Measurements from ENCODE around the gene AGBL4. TPM values are rescaled to one million over a fixed set of nuclear protein-coding genes. Genes with fewer than 3 reads are reported as not detected.

AGBL4 gene
- total and polyA plus RNA-seq, 2 of the 4 experiments (the other 2 are of a cell fraction) = not detected

GRCh38 chr1:49606082-49606481, 417.7 kb downstream of the AGBL4 start:
- WGBS, 2 experiments (ENCODE audit: extremely low coverage in 2 of 2, insufficient read length in 1 of 2) = no CpG with 5 or more reads among the region's 5 CpGs
- Histone ChIP-seq H3K4me2 (ENCODE audit: low read depth, low read length) (no peak overlapping the region), H2BK5ac (ENCODE audit: low read depth, low read length, poor library complexity, severe bottlenecking) (no peak overlapping the region), H3K18ac (ENCODE audit: low read depth, low read length) (no peak overlapping the region), H2AK5ac (ENCODE audit: low read depth, low read length) (no peak overlapping the region), H3K9me3 (ENCODE audit: control insufficient read depth, insufficient read depth, low read length) (peaks cover 3% of the 10 kb centered on the region; the same call in 1 of the 2 replicates), H3K36me3 (ENCODE audit: control insufficient read depth, insufficient read depth, low read length) (no peaks in the 10 kb centered on the region), H4K20me1 (ENCODE audit: insufficient read depth, low read length) (no peaks in the 10 kb centered on the region), H3K4me3 (ENCODE audit: insufficient read depth, low read depth, low read length) (no peak overlapping the region), H3K79me1 (ENCODE audit: low read depth in 1 of 2, low read length in 2 of 2) (no peaks in the 10 kb centered on the region), H4K91ac (ENCODE audit: insufficient read depth, low read depth, low read length) (no peak overlapping the region), H3K9ac (ENCODE audit: low read depth, low read length) (no peak overlapping the region), H4K8ac (ENCODE audit: low read depth in 2 of 2, low read length in 2 of 2) (no peak overlapping the region), H2AK9ac (replicated peaks; ENCODE audit: low read depth, low read length, poor library complexity) (no peak overlapping the region), H3K4ac (ENCODE audit: low read depth, low read length) (no peak overlapping the region), H2BK20ac (ENCODE audit: low read depth, low read length) (no peak overlapping the region), H3K14ac (replicated peaks; ENCODE audit: low read depth, low read length) (no peak overlapping the region), H3K27me3 (ENCODE audit: control insufficient read depth, insufficient read depth, low read length) (no peaks in the 10 kb centered on the region), H3K23ac (ENCODE audit: low read depth, low read length) (no peak overlapping the region), H2BK120ac (ENCODE audit: low read depth, low read length) (no peak overlapping the region), H3K27ac (ENCODE audit: insufficient read depth, low read length) (no peak overlapping the region), H2BK15ac (ENCODE audit: low read depth, low read length) (no peak overlapping the region), H2AFZ (replicated peaks; ENCODE audit: low read length, poor library complexity) (no peak overlapping the region), H4K5ac (ENCODE audit: low read depth, low read length) (no peak overlapping the region), H3K4me1 (ENCODE audit: control insufficient read depth, insufficient read depth, low read length) (no peaks in the 10 kb centered on the region), H3K9me1 (ENCODE audit: insufficient read depth, low read length) (no peaks in the 10 kb centered on the region), H3K56ac (ENCODE audit: extremely low read depth, insufficient read depth, low read length) (no peak overlapping the region)
- ATAC-seq (ENCODE audit: low read depth) = no peak
- in situ Hi-C loops (cut with MboI; ENCODE audit: low sequenced_read_pairs) (no loop called here), dilution Hi-C loops (cut with HindIII; ENCODE audit: low sequenced_read_pairs, unreplicated experiment) (no loop called here), intact Hi-C loops (cut with micrococcal nuclease) (no loop called here)
- no peak for DNase-seq
- TF ChIP-seq MXI1 (IDR thresholded peaks at IDR 0.05; ENCODE audit: borderline replicate concordance, low read depth, low read length) (no peak), FOS (IDR thresholded peaks at IDR 0.05; ENCODE audit: low read depth, low read length) (no peak), RFX5 (IDR thresholded peaks at IDR 0.05; ENCODE audit: low read depth, low read length) (no peak), MAZ (IDR thresholded peaks at IDR 0.05; ENCODE audit: borderline replicate concordance, low read depth, low read length) (no peak), CEBPB (IDR thresholded peaks at IDR 0.05; ENCODE audit: low read depth, low read length) (no peak), MAFK (IDR thresholded peaks at IDR 0.05; ENCODE audit: low read depth, low read length) (no peak), SMC3 (IDR thresholded peaks at IDR 0.05; ENCODE audit: low read depth, low read length) (no peak), BHLHE40 (IDR thresholded peaks at IDR 0.05; ENCODE audit: low read depth, low read length) (no peak), POLR2A (IDR thresholded peaks at IDR 0.05; ENCODE audit: low read depth, low read length) (no peak)
- TF ChIP-seq, protein P1, sequence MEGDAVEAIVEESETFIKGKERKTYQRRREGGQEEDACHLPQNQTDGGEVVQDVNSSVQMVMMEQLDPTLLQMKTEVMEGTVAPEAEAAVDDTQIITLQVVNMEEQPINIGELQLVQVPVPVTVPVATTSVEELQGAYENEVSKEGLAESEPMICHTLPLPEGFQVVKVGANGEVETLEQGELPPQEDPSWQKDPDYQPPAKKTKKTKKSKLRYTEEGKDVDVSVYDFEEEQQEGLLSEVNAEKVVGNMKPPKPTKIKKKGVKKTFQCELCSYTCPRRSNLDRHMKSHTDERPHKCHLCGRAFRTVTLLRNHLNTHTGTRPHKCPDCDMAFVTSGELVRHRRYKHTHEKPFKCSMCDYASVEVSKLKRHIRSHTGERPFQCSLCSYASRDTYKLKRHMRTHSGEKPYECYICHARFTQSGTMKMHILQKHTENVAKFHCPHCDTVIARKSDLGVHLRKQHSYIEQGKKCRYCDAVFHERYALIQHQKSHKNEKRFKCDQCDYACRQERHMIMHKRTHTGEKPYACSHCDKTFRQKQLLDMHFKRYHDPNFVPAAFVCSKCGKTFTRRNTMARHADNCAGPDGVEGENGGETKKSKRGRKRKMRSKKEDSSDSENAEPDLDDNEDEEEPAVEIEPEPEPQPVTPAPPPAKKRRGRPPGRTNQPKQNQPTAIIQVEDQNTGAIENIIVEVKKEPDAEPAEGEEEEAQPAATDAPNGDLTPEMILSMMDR (conservative IDR thresholded peaks at IDR 0.05; ENCODE audit: low read depth, low read length) = no peak
- no TSS peak for BruUV-seq (replicated peaks)
- CTCF ChIA-PET = no interaction called here
- POLR2A ChIA-PET (ENCODE audit: unreplicated experiment) = no interaction called here
